Endodermal cell (in vitro differentiated cells): ENCODE data around the gene MYLK2. TPM values are rescaled to one million over a fixed set of nuclear protein-coding genes. Genes with fewer than 3 reads are reported as not detected.

ENCODE experiments used
- DNase-seq: peaks from one replicate; pipeline ENCODE4 v3.0.0-alpha.2; 2017
- H3K27ac ChIP-seq: 2 replicates; pipeline ENCODE4 v1.5.1; 2013; ENCODE audit warnings: mild to moderate bottlenecking, low read depth, low read length, moderate library complexity
- H3K27me3 ChIP-seq: 2 replicates; pipeline ENCODE4 v1.6.1; 2013; ENCODE audit warnings: mild to moderate bottlenecking, low read length, moderate library complexity; ENCODE audit not compliant: insufficient read depth, control insufficient read depth, poor library complexity, severe bottlenecking
- H3K36me3 ChIP-seq: 2 replicates; pipeline ENCODE4 v1.7.0; 2013; ENCODE audit warnings: mild to moderate bottlenecking, low read length, moderate library complexity; ENCODE audit not compliant: control insufficient read depth, insufficient read depth
- H3K4me1 ChIP-seq: one replicate; pipeline ENCODE4 v1.7.0; 2013; ENCODE audit warnings: low read length; ENCODE audit not compliant: control insufficient read depth, insufficient read depth
- H3K4me3 ChIP-seq: 2 replicates; pipeline ENCODE4 v1.5.1; 2013; ENCODE audit warnings: mild to moderate bottlenecking, low read length, moderate library complexity
- H3K9ac ChIP-seq: 2 replicates; pipeline ENCODE4 v1.6.1; 2013; ENCODE audit warnings: mild to moderate bottlenecking, low read length, moderate library complexity; ENCODE audit not compliant: poor library complexity, severe bottlenecking; ENCODE audit errors: extremely low read depth
- H3K9me3 ChIP-seq: 2 replicates; pipeline ENCODE4 v1.6.1; 2013; ENCODE audit warnings: mild to moderate bottlenecking, low read length, moderate library complexity; ENCODE audit not compliant: control insufficient read depth
- H3K27ac Mint-ChIP-seq: 2 replicates; pipeline ENCODE4 v1.8.0; 2020; ENCODE audit warnings: mixed read lengths
- H3K27me3 Mint-ChIP-seq: 2 replicates; pipeline ENCODE4 v1.8.0; 2021; ENCODE audit warnings: mild to moderate bottlenecking, mixed read lengths; ENCODE audit not compliant: insufficient read depth
- H3K36me3 Mint-ChIP-seq: 2 replicates; pipeline ENCODE4 v1.8.0; 2020; ENCODE audit warnings: low read depth, mixed read lengths
- H3K4me1 Mint-ChIP-seq: 2 replicates; pipeline ENCODE4 v1.8.0; 2020; ENCODE audit warnings: mixed read lengths
- H3K4me3 Mint-ChIP-seq: 2 replicates; pipeline ENCODE4 v1.8.0; 2020; ENCODE audit warnings: mild to moderate bottlenecking, moderate library complexity, mixed read lengths
- H3K9me3 Mint-ChIP-seq: 2 replicates; pipeline ENCODE4 v1.8.0; 2020; ENCODE audit warnings: mild to moderate bottlenecking, mixed read lengths
- CTCF ChIP-seq: fragments of 200-600 bp; sonication (generic); conservative IDR thresholded peaks from 2 replicates; pipeline ENCODE4 v1.5.0; 2021; ENCODE audit warnings: antibody characterized with exemption, mild to moderate bottlenecking
- WGBS, 2 experiments: methylation state at CpG; one replicate each; pipeline versions ENCODE4 v1.1.5 to v1.1.7; 2013; ENCODE audit warnings: missing lambda C conversion rate in 2 of 2, mixed read lengths in 1 of 2; ENCODE audit not compliant: insufficient coverage in 1 of 2, insufficient read length in 1 of 2; 5-methylcytosine and 5-hydroxymethylcytosine counted together
- total RNA-seq, 2 donors: library from RNA; stranded (reverse); fragmentation: NEBNext Ultra II Directional in 1 of 2; extraction: Animal tissue kit (Norgen Biotek cat#: 25700) in 1 of 2; gene quantifications; 2 replicates in 1 of 2; 3 replicates in 1 of 2; pipeline ENCODE4 v1.2.1, GENCODE V29; 2021

The MYLK2 gene
- total RNA-seq, 2 donors from 2014 or later: 0.20 to 0.29 TPM

DNA sequence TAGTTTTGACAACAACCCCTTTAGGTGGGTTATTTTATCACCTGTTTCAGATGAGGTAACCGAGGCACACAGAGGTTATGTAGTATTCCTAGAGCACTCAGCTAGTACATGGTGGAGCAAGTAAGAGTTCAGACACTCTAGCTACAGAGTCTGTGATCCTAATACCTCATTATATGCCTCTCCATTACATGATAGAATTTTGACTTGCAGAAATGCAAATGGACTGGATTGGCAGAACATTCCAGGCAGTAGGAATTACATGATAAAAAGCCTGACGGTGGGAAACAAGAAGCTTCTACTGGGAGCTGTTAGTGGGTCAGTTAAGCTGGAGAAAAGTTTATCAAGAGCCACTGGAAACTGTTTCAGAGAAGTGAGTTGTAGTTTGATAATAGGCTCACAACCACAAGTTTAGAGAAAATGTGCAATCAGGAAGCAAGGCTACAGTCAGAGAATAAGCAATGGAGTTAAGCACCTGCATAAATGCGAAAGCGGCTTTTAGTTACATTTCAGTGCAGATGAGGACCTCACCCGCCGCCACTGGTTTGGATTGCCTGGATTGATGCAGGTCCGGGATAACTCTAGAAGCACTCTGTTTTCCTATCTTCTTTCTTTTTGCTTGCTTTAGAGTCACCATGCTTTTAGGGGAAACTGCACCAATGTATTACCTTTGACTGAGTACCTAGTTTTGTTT, 34.7 kb upstream of the MYLK2 start:
- Mint-ChIP-seq H3K4me3 (no peak overlapping the region), H3K27ac (no peak overlapping the region)
- TF ChIP-seq CTCF: no peak

GRCh38 chr20:31785089-31785488, 34.1 kb upstream of the MYLK2 start:
- no peak overlapping the region for H3K4me3 Mint-ChIP-seq
- Histone ChIP-seq H3K4me1 (no peaks in the 10 kb centered on the region), H3K4me3 (no peak overlapping the region), H3K27ac (no peak overlapping the region), H3K27me3 (no peaks in the 10 kb centered on the region), H3K36me3 (peaks cover 88% of the 10 kb centered on the region), H3K9me3 (no peaks in the 10 kb centered on the region), H3K9ac (no peak overlapping the region)
- H3K27me3 Mint-ChIP-seq: no peaks in the 10 kb centered on the region
- WGBS, 2 experiments: 96% methylated on average over 3 of the region's 3 CpGs
- no peak overlapping the region for H3K27ac Mint-ChIP-seq
- H3K36me3 Mint-ChIP-seq: peaks cover 63% of the 10 kb centered on the region
- peaks cover 12% of the 10 kb centered on the region for H3K4me1 Mint-ChIP-seq
- no peak for TF ChIP-seq CTCF
- no peak for DNase-seq
- no peaks in the 10 kb centered on the region for H3K9me3 Mint-ChIP-seq

More for the DNA sequence above, 34.7 kb upstream of the MYLK2 start:
- no peaks in the 10 kb centered on the region for H3K27me3 Mint-ChIP-seq
- Histone ChIP-seq H3K4me1 (no peaks in the 10 kb centered on the region), H3K4me3 (no peak overlapping the region), H3K27ac (no peak overlapping the region), H3K9ac (no peak overlapping the region), H3K36me3 (peaks cover 87% of the 10 kb centered on the region), H3K9me3 (no peaks in the 10 kb centered on the region), H3K27me3 (no peaks in the 10 kb centered on the region)
- WGBS, 2 experiments: 95 to 97% methylated on average over 6 to 7 of the region's 7 CpGs
- H3K4me1 Mint-ChIP-seq: peaks cover 14% of the 10 kb centered on the region
- H3K9me3 Mint-ChIP-seq: no peaks in the 10 kb centered on the region
- peaks cover 66% of the 10 kb centered on the region for H3K36me3 Mint-ChIP-seq
- no peak for DNase-seq

DNA sequence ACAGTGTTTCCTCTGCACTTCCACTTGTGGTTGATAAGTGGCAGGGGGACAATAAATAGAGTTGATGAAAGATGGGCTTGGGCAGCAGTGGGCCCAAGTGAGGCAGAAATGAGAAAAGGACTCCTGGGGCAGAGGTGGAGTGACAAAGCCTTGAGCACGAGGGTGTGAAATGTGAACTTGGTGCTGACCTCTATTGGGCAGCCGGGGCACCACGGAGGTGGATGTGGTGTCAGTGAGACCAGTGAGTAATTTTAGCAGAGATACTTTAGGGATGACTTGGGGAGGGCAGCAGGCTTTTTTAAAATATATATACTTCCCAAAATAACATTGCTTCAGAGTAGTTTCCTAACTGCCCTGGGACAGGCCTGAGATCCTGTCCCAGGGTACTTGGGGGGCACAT, 30.6 kb upstream of the MYLK2 start:
- H3K4me3 ChIP-seq: no peak overlapping the region
- Mint-ChIP-seq H3K4me3 (no peak overlapping the region), H3K4me1 (peaks cover 12% of the 10 kb centered on the region), H3K27me3 (no peaks in the 10 kb centered on the region), H3K9me3 (no peaks in the 10 kb centered on the region), H3K27ac (peak overlapping the region; percentile 35), H3K36me3 (peaks cover 56% of the 10 kb centered on the region)
- no peak overlapping the region for H3K27ac ChIP-seq
- no peaks in the 10 kb centered on the region for H3K9me3 ChIP-seq
- H3K36me3 ChIP-seq: peaks cover 90% of the 10 kb centered on the region
- no peaks in the 10 kb centered on the region for H3K4me1 ChIP-seq
- TF ChIP-seq CTCF: peak; percentile 71
- H3K9ac ChIP-seq: no peak overlapping the region
- 80 to 82% methylated on average over 1 to 3 of the region's 3 CpGs for WGBS, 2 experiments
- no peaks in the 10 kb centered on the region for H3K27me3 ChIP-seq
- peak; percentile 72 for DNase-seq
